ENCODE data around the gene RTN4R. TPM values are rescaled to one million over a fixed set of nuclear protein-coding genes. Genes with fewer than 3 reads are reported as not detected.

Gene RTN4R
- total and polyA plus RNA-seq, 9 of the 15 experiments (the other 6 are each of a cell fraction or from before 2014, with no cell fraction given): 0.04 to 2.8 (median 1.4) TPM; not detected in 3

- TF ChIP-seq TEAD1 (CRISPR knock-in tag; IDR thresholded peaks at IDR 0.05): 0 out of 4 replicates have a peak, but pooled peaks of 1 of the 2 experiments have one; percentile 21
- TF ChIP-seq ZNF165 (CRISPR knock-in tag; IDR thresholded peaks at IDR 0.05; ENCODE audit: borderline replicate concordance): peak; percentile 73; the same call in 1 of the 2 replicates
- no peak for TF ChIP-seq ZNF41 (CRISPR knock-in tag; conservative IDR thresholded peaks at IDR 0.05)
- peak; percentile 79; the same call in 1 of the 2 replicates for TF ChIP-seq SPI1 (IDR thresholded peaks at IDR 0.05; ENCODE audit: borderline replicate concordance, low read depth, low read length)
Measured at GRCh38 chr22:20203552-20204201, 64.4 kb downstream of the RTN4R start (continued).

- no TSS peak for BruUV-seq (replicated peaks)
- Histone ChIP-seq H3K4me2 (ENCODE audit: insufficient read depth, low read length) (no peak overlapping the region), H3K9me1 (ENCODE audit: control insufficient read depth, insufficient read depth, low read length) (no peaks in the 10 kb centered on the region), H3K4me3 (no peak overlapping the region), H4K20me1 (replicated peaks; ENCODE audit: control insufficient read depth, insufficient read depth, low read length) (peaks cover 18% of the 10 kb centered on the region), H3K27ac (ENCODE audit: extremely low read depth, low read depth, low read length) (no peak overlapping the region), H3K9me3 (replicated peaks; ENCODE audit: control insufficient read depth, insufficient read depth, low read depth, low read length) (no peaks in the 10 kb centered on the region), H3K9ac (ENCODE audit: insufficient read depth in 1 of 2, low read depth in 2 of 2, low read length in 2 of 2) (peak overlapping the region in 1 of 2 experiments; percentile 63; a peak in 2 of 4 replicates), H2AFZ (ENCODE audit: low read depth, low read length) (no peak overlapping the region), H3K4me1 (replicated peaks in 1 of 2; ENCODE audit: control insufficient read depth in 2 of 2, insufficient read depth in 2 of 2, low read length in 2 of 2) (peaks cover 23 to 57% of the 10 kb centered on the region in 2 experiments), H3K36me3 (ENCODE audit: control insufficient read depth, insufficient read depth, low read length) (no peaks in the 10 kb centered on the region), H3K79me2 (ENCODE audit: control insufficient read depth, insufficient read depth, low read length) (peaks cover 16% of the 10 kb centered on the region), H3K27me3 (ENCODE audit: control insufficient read depth in 2 of 2, insufficient read depth in 2 of 2, low read length in 2 of 2) (peaks cover 47 to 53% of the 10 kb centered on the region in 2 experiments; a peak in 4 of 5 replicates)
- ATAC-seq: no peak
- ChIA-PET POLR2A (interaction anchor here (0.6 to 2.3 kb wide), 3 partner anchors 37 to 120 kb away, joined by 3 to 8 read pairs (median 3); no protein-coding TSS in a partner anchor), CTCF (ENCODE audit: low intra/inter-chr PET ratio) (no interaction called here)
- intact Hi-C loops (cut with micrococcal nuclease): no loop called here
- FAIRE-seq: no peak
- no peak for DNase-seq (ENCODE audit: extremely low read depth in 1 of 4, low spot score in 3 of 4)
- WGBS (ENCODE audit: insufficient coverage, low coverage, missing lambda C conversion rate): 11% methylated on average over 4 of the region's 4 CpGs
- in situ Hi-C loops (cut with MboI): no loop called here
- TF ChIP-seq RBM17 (IDR thresholded peaks at IDR 0.05; ENCODE audit: borderline replicate concordance, low read depth, low read length) (no peak), ELK3 (CRISPR knock-in tag; IDR thresholded peaks at IDR 0.05) (no peak), FOXO4 (CRISPR knock-in tag; IDR thresholded peaks at IDR 0.05) (0 out of 2 replicates have a peak, but pooled peaks have one; percentile 61), E2F4 (CRISPR knock-in tag; IDR thresholded peaks at IDR 0.05; ENCODE audit: low read depth) (no peak), SRSF3 (IDR thresholded peaks at IDR 0.05; ENCODE audit: insufficient read depth, low read length) (no peak), HOMEZ (CRISPR knock-in tag; IDR thresholded peaks at IDR 0.05) (no peak), RNF219 (CRISPR knock-in tag; IDR thresholded peaks at IDR 0.05) (no peak), SLC30A9 (CRISPR knock-in tag; IDR thresholded peaks at IDR 0.05) (no peak)
Measured at GRCh38 chr22:20203142-20203551, 65.0 kb downstream of the RTN4R start.

Measured in K562 (cell line).